SU-DHL-6 (cell line): ENCODE results near the gene RAD51B.

Experiments
- H2AFZ ChIP-seq: fragments of 200-600 bp; sonication (generic); 2 replicates; pipeline ENCODE4 v1.6.1; 2014; ENCODE audit warnings: low read depth, mild to moderate bottlenecking, moderate library complexity, mixed read lengths, antibody characterized with exemption, low read length; ENCODE audit not compliant: severe bottlenecking
- H3F3A ChIP-seq: fragments of 200-600 bp; shearing (Covaris generic); 2 replicates; pipeline ENCODE4 v1.6.0; 2016; ENCODE audit warnings: antibody characterized with exemption, mild to moderate bottlenecking; ENCODE audit not compliant: insufficient read depth
- H3K27ac ChIP-seq: fragments of 200-600 bp; sonication (generic); 2 replicates; pipeline ENCODE4 v1.5.1; 2016; ENCODE audit warnings: low read depth, mild to moderate bottlenecking, low read length, moderate library complexity, mixed read lengths
- H3K27me3 ChIP-seq: fragments of 200-600 bp; sonication (generic), shearing (Covaris generic); 2 replicates; pipeline ENCODE4 v1.6.0; 2014; ENCODE audit warnings: mild to moderate bottlenecking, low read length
- H3K36me3 ChIP-seq: fragments of 200-600 bp; sonication (generic); 2 replicates; pipeline ENCODE4 v1.6.1; 2014; ENCODE audit warnings: mild to moderate bottlenecking, low read length, mixed read lengths
- H3K4me2 ChIP-seq: fragments of 300-600, 200-600 bp; shearing (Covaris generic), sonication (generic); 2 replicates; pipeline ENCODE4 v1.6.0; 2014; ENCODE audit warnings: low read length, low read depth, mild to moderate bottlenecking; ENCODE audit not compliant: poor library complexity, severe bottlenecking
- H3K4me3 ChIP-seq: fragments of 200-600 bp; sonication (generic); 2 replicates; pipeline ENCODE4 v1.5.1; 2014; ENCODE audit warnings: antibody characterized with exemption, low read length, mild to moderate bottlenecking, mixed read lengths; ENCODE audit not compliant: insufficient read depth, poor library complexity, severe bottlenecking
- H3K79me2 ChIP-seq: fragments of 200-600 bp; sonication (generic); 2 replicates; pipeline ENCODE4 v1.6.1; 2014; ENCODE audit warnings: mild to moderate bottlenecking, low read length, moderate library complexity; ENCODE audit not compliant: insufficient read depth
- H3K9ac ChIP-seq: fragments of 200-600 bp; sonication (generic); 2 replicates; pipeline ENCODE4 v1.7.0; 2014; ENCODE audit warnings: mild to moderate bottlenecking, low read length
- H3K9me2 ChIP-seq: fragments of 200-600 bp; sonication (generic); replicated peaks from 2 replicates; pipeline ENCODE4 v1.6.1; 2014; ENCODE audit warnings: low read length; ENCODE audit not compliant: insufficient read depth
- H3K9me3 ChIP-seq: fragments of 200-600 bp; sonication (generic); 2 replicates; pipeline ENCODE4 v1.6.1; 2014; ENCODE audit warnings: low read length, mixed read lengths; ENCODE audit not compliant: insufficient read depth
- H4K20me1 ChIP-seq: fragments of 200-600 bp; sonication (generic); 2 replicates; pipeline ENCODE4 v1.6.1; 2014; ENCODE audit warnings: low read depth, mild to moderate bottlenecking, antibody characterized with exemption, low read length, moderate library complexity, mixed read lengths
- CTCF ChIP-seq: fragments of 200-600 bp; sonication (generic); IDR thresholded peaks from one replicate; pipeline ENCODE4 v1.5.1; 2017; ENCODE audit warnings: antibody characterized with exemption, mild to moderate bottlenecking, low read length, moderate library complexity; ENCODE audit not compliant: insufficient read depth, poor library complexity, severe bottlenecking
- EZH2phosphoT487 ChIP-seq: fragments of 200-600 bp; sonication (generic), shearing (Covaris generic); conservative IDR thresholded peaks from 2 replicates; pipeline ENCODE4 v1.6.1; 2018; ENCODE audit warnings: mild to moderate bottlenecking, antibody characterized with exemption, low read length, moderate library complexity, mixed read lengths

The RAD51B gene

GRCh38 chr14:68495101-68496039 lies 675.8 kb downstream of the RAD51B start:
- Histone ChIP-seq H3F3A (no peaks in the 10 kb centered on the region), H3K4me2 (peak overlapping the region; percentile 29), H3K27ac (peak overlapping the region; percentile 40; the same call in 1 of the 2 replicates), H3K9ac (0 out of 2 replicates have a peak overlapping the region, but pooled peaks have one; percentile 5), H2AFZ (no peak overlapping the region), H4K20me1 (no peaks in the 10 kb centered on the region), H3K27me3 (no peaks in the 10 kb centered on the region), H3K36me3 (no peaks in the 10 kb centered on the region), H3K4me3 (no peak overlapping the region), H3K9me2 (no peaks in the 10 kb centered on the region), H3K79me2 (no peaks in the 10 kb centered on the region), H3K9me3 (no peaks in the 10 kb centered on the region)
- TF ChIP-seq CTCF (no peak), EZH2phosphoT487 (no peak)

GRCh38 chr14:68497011-68497410 lies 677.4 kb downstream of the RAD51B start:
- Histone ChIP-seq H3K79me2 (no peaks in the 10 kb centered on the region), H3K9me3 (no peaks in the 10 kb centered on the region), H3F3A (no peaks in the 10 kb centered on the region), H4K20me1 (no peaks in the 10 kb centered on the region), H3K9me2 (no peaks in the 10 kb centered on the region), H3K4me2 (no peak overlapping the region), H2AFZ (no peak overlapping the region), H3K4me3 (no peak overlapping the region), H3K36me3 (no peaks in the 10 kb centered on the region), H3K27ac (no peak overlapping the region), H3K27me3 (no peaks in the 10 kb centered on the region), H3K9ac (no peak overlapping the region)
- no peak for TF ChIP-seq CTCF
- TF ChIP-seq EZH2phosphoT487: no peak

GRCh38 chr14:68499451-68499850 lies 679.9 kb downstream of the RAD51B start:
- no peaks in the 10 kb centered on the region for H3K27me3 ChIP-seq
- H3F3A ChIP-seq: no peaks in the 10 kb centered on the region
- no peaks in the 10 kb centered on the region for H3K79me2 ChIP-seq
- H3K4me3 ChIP-seq: no peak overlapping the region
- H3K9me2 ChIP-seq: no peaks in the 10 kb centered on the region
- H3K9me3 ChIP-seq: no peaks in the 10 kb centered on the region
- H3K36me3 ChIP-seq: no peaks in the 10 kb centered on the region
- TF ChIP-seq EZH2phosphoT487 (no peak), CTCF (no peak)
- H3K9ac ChIP-seq: no peak overlapping the region
- no peak overlapping the region for H2AFZ ChIP-seq
- H3K27ac ChIP-seq: 0 out of 2 replicates have a peak overlapping the region, but pooled peaks have one; percentile 61
- no peaks in the 10 kb centered on the region for H4K20me1 ChIP-seq
- no peak overlapping the region for H3K4me2 ChIP-seq
